GM19452 (cell line): Measurements from ENCODE around the gene GSK3A.

Experiments
- ATAC-seq: cut with Tn5 transposase; IDR thresholded peaks from one replicate; pipeline ENCODE4 v1.9.1; 2021; ENCODE audit not compliant: unreplicated experiment

GSK3A gene

GRCh38 chr19:42201489-42202289 lies 40.7 kb downstream of the GSK3A start:
- ATAC-seq: no peak

- ATAC-seq: no peak
Observed at GRCh38 chr19:42200116-42200715, 42.2 kb downstream of the GSK3A start.

- peak; percentile 45 for ATAC-seq
Observed at GRCh38 chr19:42199440-42200115, 42.8 kb downstream of the GSK3A start.

GRCh38 chr19:42198676-42199439 lies 43.5 kb downstream of the GSK3A start:
- peak; percentile 53 for ATAC-seq

- no peak for ATAC-seq
Observed at GRCh38 chr19:42197375-42197817, 45.0 kb downstream of the GSK3A start.

GRCh38 chr19:42196011-42197001 lies 46.1 kb downstream of the GSK3A start:
- ATAC-seq: no peak

GRCh38 chr19:42193706-42194105 lies 48.7 kb downstream of the GSK3A start:
- no peak for ATAC-seq

GRCh38 chr19:42193294-42193693 lies 49.1 kb downstream of the GSK3A start:
- no peak for ATAC-seq

- no peak for ATAC-seq
Observed at GRCh38 chr19:42191855-42192254, 50.5 kb downstream of the GSK3A start.

GRCh38 chr19:42191330-42191729 lies 51.1 kb downstream of the GSK3A start:
- no peak for ATAC-seq

- ATAC-seq: no peak
Observed at GRCh38 chr19:42189133-42189532, 53.3 kb downstream of the GSK3A start.

- no peak for ATAC-seq
Observed at GRCh38 chr19:42188665-42189064, 53.7 kb downstream of the GSK3A start.

GRCh38 chr19:42185277-42185676 lies 57.1 kb downstream of the GSK3A start:
- no peak for ATAC-seq

- ATAC-seq: no peak
Observed at GRCh38 chr19:42184401-42184861, 58.0 kb downstream of the GSK3A start.
